ENCODE results near the gene PRODH2.

GRCh38 chr19:35841961-35842595 lies 29.4 kb upstream of the PRODH2 start:
- TF ChIP-seq, protein P1, sequence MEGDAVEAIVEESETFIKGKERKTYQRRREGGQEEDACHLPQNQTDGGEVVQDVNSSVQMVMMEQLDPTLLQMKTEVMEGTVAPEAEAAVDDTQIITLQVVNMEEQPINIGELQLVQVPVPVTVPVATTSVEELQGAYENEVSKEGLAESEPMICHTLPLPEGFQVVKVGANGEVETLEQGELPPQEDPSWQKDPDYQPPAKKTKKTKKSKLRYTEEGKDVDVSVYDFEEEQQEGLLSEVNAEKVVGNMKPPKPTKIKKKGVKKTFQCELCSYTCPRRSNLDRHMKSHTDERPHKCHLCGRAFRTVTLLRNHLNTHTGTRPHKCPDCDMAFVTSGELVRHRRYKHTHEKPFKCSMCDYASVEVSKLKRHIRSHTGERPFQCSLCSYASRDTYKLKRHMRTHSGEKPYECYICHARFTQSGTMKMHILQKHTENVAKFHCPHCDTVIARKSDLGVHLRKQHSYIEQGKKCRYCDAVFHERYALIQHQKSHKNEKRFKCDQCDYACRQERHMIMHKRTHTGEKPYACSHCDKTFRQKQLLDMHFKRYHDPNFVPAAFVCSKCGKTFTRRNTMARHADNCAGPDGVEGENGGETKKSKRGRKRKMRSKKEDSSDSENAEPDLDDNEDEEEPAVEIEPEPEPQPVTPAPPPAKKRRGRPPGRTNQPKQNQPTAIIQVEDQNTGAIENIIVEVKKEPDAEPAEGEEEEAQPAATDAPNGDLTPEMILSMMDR (conservative IDR thresholded peaks at IDR 0.05; ENCODE audit: low read length), result no peak
- no peak for TF ChIP-seq EZH2phosphoT487 (IDR thresholded peaks at IDR 0.05; ENCODE audit: borderline replicate concordance)

Measured in Loucy (cell line).